Right kidney (tissue), 1 donor: ENCODE data around the gene POLR3B.

Experiments used
- DNase-seq: peaks from one replicate; pipeline ENCODE4 v3.0.0-alpha.2; 2016

The POLR3B gene

DNA sequence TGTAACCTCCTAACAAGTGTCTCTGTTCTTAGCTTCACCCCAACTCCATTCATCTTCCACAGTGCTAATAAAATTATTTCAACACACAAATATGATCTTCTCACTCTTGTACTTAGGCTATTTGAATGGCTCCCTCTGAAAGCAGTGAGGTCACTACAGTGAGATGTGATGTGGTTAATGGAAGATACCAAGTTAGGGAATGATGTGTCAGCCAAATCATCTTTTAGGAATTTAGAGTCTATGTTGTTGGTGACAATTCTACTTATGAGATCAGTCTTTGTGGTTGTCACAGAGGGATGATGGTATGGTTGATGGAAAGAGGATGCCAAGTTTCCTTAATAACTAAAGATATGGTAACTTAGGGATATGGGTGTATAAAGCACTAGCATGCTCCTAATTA is 57.6 kb downstream of the POLR3B start:
- no peak for DNase-seq

- DNase-seq: no peak
Observed at GRCh38 chr12:106416273-106416672, 58.7 kb downstream of the POLR3B start.

- DNase-seq: no peak
Observed at GRCh38 chr12:106417926-106418910, 60.7 kb downstream of the POLR3B start.

- no peak for DNase-seq
Observed at GRCh38 chr12:106418970-106419369, 61.4 kb downstream of the POLR3B start.

GRCh38 chr12:106423291-106423690 is 65.7 kb downstream of the POLR3B start:
- no peak for DNase-seq

DNA sequence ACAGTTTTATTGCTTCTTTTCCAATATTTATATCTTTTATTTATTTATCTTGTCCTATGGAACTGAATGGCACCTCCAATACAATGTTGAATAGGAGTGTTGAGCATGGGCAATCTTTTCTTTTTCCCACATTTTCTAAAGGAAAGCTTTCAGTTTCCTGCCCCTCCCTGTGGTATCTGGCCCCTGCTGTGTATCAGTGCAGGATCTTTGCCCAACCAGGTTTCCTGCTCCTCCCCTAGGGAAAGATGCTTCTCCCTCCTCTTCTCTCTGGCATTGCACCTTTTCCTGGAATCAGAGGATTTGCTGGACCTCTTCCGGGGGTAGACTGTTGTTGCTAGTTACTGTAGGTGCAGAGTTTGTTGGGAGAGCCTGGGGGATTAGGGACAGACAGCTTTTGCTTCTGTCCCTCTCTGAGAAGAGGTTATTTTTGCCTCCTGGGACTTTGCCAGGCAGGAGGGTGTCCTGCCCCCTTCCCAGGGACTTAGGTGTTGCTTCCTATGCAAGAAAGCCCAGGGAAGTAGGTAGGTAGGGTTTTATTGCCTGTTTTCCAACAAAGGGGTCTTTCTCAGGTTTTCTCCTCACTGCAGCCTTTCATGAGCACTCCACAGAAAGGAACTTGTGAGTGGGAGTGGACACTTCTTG is 67.6 kb downstream of the POLR3B start:
- DNase-seq: no peak

- DNase-seq: no peak
Observed at GRCh38 chr12:106427917-106428316, 70.4 kb downstream of the POLR3B start.

- DNase-seq: no peak
Observed at GRCh38 chr12:106428384-106428783, 70.8 kb downstream of the POLR3B start.

- DNase-seq: no peak
Observed at GRCh38 chr12:106429043-106429552, 71.5 kb downstream of the POLR3B start.

DNA sequence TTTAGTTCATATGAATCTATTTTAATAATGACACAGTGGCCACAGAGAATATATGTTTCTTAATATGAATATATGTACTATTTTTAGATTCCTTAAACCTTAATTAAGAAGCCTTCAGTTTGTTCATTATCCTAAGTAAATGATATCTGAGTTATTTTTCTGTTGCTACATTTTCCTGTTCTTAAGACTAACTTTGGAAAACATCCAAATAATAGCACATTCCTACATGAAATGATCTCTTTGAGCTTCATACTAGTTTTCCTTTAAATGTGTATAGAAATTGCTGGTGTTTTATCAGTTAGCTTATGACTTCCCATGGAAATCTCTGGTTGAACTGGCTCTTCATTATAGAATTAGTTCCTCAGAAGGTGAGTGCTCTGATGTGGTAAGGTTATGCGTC is 72.1 kb downstream of the POLR3B start:
- DNase-seq: no peak

- no peak for DNase-seq
Observed at GRCh38 chr12:106431839-106432411, 74.4 kb downstream of the POLR3B start.

DNA sequence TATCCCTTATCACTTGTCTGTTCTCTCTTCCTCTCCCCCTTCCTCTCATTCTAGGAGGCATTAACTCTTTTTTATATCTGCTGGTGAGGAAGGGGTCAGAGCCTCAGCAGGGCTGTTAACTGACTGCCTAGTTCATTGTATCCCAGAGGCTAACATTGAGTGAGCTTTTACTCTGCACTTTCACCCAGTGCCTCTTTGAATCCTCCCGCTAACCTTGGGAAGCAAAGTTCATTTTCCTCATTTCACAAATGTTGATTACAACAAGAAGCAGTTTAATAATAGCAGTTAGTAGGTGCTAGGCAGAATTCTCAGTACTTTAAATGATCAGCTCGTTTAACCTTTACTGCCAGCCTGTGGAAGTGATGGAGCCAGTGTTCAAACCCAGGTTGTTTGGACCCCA is 75.5 kb downstream of the POLR3B start:
- no peak for DNase-seq

GRCh38 chr12:106434526-106434925 is 77.0 kb downstream of the POLR3B start:
- DNase-seq: no peak

DNA sequence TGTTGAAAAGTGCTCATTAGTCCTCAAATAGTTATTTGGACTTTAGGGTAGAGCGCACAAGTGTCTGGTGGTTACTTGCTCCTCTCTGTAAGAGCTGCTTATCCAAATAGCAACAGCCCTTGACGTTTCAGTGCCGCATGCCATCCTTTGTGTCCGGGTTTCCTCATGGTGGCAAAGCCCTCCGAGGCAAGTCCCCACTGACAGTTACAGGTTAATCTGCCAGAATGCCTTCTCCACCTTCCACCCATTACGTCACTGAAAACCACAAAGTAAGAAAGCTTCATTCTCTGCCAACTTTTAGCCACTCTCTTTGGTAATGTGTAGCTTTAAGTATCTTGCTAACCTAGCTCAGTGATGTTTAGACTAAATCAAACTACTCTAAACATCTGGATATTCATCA is 78.6 kb downstream of the POLR3B start:
- no peak for DNase-seq

DNA sequence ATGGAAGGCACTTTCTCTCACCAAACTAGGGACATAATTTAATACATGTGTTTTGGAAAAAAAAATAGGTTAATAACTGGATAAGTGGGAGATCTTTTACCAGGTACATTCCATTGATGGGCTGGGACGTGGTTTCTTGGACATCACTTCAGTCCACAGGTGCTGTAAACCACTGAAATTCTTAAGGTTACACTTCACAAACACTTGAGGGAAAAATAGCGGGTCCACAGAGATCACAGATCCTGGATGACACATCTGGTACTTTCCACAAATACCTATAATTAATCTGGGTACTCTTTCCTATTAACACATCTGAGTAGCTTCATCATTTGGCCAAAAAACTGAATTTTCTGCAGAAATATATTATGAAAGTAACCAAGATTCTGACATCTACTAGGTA is 85.0 kb downstream of the POLR3B start:
- no peak for DNase-seq

- DNase-seq: no peak
Observed at GRCh38 chr12:106445053-106445452, 87.5 kb downstream of the POLR3B start.

- DNase-seq: no peak
Observed at GRCh38 chr12:106445959-106446358, 88.4 kb downstream of the POLR3B start.

DNA sequence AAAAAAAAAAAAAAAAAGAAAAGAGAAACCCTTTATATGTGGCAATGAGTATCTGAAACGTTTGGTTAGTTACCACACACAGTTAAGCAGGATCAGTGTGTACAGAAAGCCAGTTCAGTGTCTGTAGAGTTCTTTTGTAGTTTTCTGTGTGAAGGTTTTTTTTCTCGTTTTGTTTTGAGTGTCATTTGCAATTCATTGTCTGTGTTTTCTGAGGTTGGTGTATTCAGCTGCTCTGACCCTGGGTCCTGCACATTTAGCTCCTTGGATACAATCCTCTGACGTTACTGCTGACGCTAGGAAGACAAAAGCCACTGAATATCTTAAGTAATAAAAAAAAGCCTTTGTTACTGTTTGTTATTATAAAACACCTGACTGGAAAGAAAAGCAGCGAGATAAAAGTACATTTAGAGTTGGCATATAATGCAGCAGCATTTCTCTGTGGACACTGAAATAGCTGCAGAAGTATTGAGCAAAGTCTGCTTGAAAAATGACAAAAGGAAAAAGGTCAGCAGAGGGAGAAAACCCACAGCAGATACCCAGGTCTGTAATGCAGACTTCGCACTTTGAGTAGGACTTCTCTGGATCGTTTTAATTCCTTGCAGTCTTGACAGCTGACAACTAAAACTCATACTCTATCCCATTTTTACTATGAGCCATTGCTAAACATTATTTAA is 89.0 kb downstream of the POLR3B start:
- no peak for DNase-seq

- no peak for DNase-seq
Observed at GRCh38 chr12:106452309-106452708, 94.8 kb downstream of the POLR3B start.

GRCh38 chr12:106455111-106455510 is 97.6 kb downstream of the POLR3B start:
- no peak for DNase-seq

DNA sequence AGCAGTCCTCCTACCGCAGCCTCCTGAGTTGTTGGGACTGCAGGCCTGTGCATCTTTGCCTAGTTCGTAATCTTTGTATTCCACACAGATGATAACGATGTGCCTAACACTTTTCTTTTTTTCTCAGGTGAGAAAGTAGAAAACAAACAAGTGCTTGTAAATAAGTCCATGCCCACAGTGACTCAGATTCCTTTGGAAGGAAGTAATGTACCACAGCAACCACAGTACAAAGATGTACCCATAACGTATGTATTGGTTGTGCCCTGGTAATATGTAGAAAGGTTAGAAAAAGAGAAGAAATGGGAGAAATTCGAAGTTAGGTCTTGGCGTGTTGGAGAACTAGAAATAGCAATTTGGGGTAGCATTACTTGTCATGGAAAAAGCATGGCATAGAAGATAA is 101.6 kb downstream of the POLR3B start:
- DNase-seq: no peak

GRCh38 chr12:106459534-106459933 is 102.0 kb downstream of the POLR3B start:
- DNase-seq: no peak

GRCh38 chr12:106461730-106462129 is 104.2 kb downstream of the POLR3B start:
- no peak for DNase-seq
